GM19043 (cell line): ENCODE results near the gene PHTF1.

Source experiments
- ATAC-seq: cut with Tn5 transposase; IDR thresholded peaks from one replicate; pipeline ENCODE4 v1.9.1; 2021; ENCODE audit warnings: low read depth; ENCODE audit not compliant: unreplicated experiment

PHTF1 gene

DNA sequence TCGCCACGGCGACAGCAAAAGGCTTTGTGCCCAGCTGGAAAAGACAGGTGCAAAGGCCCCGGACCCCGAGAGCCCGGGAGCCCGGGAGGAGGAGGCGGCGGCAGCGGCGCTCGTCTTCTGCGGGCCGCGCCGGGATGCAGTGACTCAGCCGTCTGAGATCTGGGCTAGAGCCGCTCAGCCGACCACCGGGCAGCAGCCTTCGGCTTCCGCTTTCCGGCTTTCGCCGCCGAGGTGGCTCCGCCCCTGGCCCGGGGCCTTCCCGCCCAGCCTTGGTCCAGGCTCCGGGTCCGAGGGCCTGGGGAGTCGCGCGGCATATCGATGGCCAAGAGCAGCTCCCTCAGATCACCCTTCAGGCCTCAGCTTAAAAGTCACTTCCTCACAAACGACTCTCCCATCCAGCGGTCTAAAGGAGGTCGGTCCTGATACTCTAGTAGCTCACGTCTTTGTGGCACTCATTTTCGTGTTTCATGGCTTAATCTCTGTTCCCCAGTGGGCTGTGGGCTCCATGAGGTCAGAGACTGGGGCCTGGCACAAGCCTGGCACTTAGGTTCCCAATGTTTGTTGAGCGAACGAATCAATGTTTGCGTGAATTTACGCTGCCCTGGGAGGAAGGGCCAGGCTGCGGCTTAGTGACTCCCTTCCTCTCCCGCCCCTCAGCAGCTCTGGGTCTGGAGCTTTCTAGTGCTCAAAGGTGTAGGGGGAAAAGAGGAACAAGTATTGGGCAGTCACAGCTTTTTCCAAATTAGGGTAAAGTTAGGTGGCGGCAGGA, at the start of gene PHTF1:
Gene PHTF1, minus strand, starts transcription at position 154 of the 769 bp plus-strand sequence. CDS start 783 bp downstream, outside the sequence.
- peak; percentile 70 for ATAC-seq

DNA sequence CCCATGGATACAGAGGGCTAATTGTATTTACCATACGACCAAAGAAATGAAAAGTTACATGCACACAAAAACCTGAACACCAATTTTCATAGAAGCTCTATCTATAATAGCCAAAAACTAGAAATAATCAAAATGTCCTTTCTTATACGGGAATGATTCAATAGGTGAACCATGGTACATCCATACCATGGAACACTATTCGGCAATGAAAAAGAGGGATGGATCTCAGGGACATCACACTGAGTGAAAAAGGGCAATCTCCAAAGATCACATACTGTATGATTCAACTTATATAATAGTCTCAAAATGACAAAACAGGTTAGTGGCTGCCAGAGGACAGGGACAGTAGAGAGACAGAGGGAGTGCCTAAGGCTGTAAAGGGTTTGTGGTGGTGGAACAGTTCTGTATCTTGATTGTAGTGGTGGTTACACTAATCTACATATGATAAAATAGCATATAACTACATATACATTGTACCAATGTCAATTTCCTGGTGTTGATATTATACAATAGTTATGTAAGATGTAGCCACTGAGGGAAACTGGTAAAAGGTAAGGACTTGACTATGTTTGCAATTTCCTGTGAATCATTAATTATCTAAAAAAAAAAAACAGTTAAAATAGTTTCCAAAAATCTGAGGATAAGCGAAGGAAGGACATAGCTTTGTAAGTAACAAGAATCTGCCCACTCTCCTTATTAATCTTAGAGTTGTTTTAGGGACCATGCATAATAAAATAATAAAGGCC, 49.3 kb upstream of the PHTF1 start:
- ATAC-seq = no peak

DNA sequence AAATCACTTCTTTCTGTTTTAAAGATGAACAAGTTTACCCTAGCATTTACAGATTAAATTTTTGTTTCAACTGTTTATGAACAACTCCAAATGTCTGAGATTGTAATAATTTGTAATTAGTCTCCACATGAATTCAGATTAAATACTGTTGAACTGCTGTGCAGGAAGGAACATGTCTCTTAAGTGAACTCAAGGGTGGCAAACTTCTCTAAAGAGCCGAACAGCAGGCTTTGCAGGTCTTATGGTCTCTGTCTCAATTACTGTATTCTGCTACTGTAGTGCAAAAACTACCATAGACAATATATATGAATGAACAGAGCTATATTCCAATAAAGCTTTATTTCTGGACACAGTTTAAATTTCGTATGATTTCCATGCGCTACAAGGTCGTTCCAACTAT, 46.4 kb upstream of the PHTF1 start:
- ATAC-seq = no peak

DNA sequence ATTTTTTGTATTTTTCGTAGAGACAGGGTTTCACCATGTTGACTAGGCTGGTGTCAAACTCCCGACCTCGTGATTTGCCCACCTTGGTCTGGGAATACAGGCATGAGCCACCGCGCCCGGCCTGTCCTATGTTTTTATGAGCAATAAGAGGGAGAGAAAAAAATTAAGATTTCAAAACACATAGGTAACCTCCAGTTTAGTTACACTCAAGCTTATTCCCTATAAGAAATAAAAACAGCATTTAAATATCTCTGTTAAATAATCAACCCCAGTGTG, 45.9 kb upstream of the PHTF1 start:
- ATAC-seq = no peak

DNA sequence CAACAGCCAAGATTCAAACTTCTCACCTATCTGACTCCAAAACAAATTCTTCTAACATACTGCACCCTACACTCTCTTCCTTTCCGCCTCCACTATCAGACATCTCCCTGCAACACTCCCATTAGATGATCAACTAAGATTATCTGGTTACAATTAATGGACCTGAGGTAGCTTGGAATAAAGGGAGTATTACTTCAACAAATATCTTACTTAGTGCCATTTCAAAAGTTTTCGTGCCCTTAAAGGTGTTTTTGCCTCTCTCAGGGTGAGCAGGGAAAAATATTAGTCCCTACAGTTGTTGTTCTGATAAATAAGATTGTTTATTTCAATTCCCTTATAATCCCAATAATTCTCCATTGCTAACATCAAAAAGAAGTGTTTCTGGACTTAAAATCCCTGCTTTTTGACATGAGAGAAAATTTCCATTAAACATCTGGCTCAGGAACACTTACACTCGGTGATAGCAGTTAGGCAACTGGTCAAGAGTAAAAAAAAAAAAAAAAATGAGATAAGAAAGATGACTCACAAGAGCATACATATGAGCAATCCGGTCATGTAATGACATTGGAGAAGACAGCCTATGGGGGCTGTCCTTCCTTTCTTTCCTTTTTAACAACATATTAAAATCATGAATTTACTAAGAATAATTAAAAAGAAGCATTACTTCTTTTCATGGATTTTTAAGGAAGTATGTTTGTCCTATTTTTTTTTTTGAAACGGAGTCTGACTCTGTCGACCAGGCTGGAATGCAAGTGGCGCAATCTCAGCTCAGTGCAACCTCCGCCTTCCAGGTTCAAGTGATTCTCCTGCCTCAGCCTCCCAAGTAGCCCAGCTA, 45.4 kb upstream of the PHTF1 start:
- ATAC-seq = no peak

DNA sequence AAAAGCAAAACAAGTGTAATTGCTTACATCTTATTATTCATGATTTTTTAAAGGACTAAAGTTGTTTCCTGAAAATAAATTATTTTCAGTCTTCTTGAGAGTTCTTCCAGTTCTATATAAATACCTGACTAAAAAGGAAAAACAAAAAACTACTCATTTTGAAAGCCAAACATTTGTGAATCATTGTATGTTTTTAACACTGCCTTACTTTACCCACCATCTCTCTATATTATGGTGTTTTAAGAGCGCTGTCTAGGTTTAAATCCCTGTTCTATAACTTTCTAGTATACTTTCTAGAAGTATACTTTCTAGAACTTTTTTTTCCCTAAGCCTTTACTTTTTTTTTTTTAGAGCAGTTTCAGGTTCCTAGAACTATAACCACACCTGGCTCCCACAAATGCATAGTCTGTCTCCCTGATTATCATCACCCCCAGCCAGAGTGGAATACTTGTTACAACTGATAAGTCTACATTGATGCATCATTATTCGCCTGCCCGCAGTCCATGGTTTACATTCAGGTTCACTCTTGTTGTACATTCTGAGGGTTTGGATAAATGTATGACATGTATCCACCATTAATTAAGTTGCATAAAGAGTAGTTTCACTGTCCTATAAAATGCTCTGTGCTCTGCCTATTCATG, 43.2 kb upstream of the PHTF1 start:
- ATAC-seq = no peak

DNA sequence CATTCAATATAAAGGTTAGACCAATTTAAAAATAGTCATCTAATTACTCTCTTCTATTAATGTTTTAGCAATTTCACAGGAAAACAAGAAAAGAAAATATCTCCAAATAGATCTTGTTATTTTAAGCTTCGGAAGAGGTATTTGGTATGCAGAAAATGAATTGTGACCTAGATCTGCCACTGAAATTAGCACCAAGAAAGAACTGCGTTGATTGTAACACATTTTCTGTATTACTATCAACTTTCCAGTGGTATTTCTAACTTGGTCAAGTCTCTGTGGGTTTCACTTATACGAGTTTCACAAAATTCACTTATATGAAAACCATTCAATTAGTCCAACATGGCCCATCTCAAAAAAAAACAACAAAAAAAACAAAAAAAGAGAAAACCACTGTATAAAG, 41.2 kb upstream of the PHTF1 start:
- no peak for ATAC-seq

DNA sequence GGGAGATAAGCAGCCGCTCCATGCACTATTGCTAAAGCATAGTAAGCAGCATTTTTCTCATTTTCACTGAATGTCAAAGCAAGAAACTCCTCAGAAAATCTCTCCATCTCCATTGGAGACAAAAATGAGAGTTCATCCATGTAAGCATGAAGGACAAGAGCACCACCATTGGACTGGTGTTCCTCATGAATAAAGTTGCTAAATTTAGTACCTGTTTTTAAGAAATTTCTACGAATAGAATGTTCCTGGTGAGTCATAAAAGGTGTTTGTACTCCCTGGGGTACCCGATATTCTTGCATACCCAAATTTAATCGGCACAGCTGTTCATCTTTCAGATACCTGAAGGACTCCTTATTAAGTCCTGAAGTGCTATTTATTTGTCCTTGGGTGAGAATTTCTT, 38.2 kb upstream of the PHTF1 start:
- no peak for ATAC-seq

DNA sequence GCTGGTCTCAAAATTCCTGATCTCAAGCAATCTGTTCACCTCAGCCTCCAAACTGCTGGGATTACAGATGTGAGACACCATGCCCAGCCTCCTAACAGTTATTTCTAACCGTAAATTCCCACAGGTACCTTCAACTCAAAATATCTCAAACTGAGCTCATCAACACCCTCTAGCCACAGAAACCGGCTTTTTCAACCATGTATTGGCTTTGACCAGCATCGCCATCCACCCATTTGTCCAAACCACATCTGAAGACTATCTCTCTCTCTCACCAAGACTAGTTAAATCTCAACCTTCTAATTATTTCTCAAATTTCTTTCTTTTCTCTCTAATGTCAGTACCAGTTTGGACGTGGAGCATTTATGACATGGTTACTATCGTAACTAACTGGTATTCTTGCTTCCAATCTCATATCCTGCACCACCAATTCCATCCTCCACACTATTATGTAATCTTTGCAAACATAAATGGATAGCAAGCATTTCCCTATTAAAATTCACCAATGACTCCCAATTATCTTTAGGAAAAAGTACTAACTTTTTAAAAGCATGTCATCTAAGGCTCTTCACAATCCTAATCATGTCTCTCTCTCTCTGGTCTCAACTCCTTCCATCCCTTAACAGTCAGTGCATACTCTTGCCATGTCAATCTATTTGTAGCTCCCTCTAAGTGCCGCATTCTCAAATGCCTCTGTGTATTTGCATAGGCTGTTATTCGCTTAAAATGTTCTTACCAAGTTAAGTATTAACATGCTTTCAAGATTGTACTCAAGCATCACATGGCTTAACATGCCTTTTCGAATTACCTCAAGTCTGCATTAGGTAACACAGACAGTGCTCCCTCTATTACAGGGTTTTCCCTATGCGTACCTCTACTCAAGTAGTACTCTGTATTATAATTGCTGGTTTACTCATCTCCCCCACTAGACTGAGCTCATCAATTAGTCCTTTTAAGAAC, 34.9 kb upstream of the PHTF1 start:
- ATAC-seq = peak; percentile 83

DNA sequence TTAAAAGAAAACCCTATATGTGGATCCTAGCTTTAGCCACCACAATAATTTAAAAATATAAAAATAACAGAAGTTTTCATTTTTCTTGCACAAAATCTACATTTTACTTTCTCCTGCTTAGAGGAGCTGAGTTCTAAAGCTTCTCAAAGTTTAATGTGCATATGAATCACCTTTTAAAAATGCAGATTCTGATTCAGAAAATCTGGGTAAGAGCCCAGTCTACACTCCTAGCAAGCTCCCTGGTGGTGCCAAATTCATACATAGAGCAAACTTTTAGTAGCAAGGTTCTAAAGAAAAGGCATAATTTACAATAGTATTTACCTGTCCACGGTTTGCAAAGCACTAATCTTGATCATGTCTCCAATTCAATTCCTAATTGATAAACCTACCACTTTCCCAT, 33.7 kb upstream of the PHTF1 start:
- no peak for ATAC-seq

DNA sequence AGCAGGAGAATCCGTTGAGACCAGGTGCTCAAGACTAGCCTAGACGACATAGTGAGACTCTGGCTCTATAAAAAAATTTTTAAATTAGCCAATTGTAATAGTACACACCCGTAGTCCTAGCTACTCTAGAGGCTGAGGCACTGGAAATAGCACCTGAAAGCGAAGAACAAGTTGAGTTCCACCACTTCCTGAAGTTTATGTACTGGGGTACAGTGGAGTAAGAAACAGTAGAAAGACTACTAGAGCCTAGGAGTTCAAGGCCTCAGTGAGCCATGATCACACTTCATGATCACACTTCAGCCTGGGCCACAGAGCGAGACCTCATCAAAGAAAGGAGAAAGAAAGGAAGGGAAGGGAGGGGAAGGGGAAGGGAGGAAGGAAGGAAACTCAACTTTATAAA, 33.2 kb upstream of the PHTF1 start:
- no peak for ATAC-seq

DNA sequence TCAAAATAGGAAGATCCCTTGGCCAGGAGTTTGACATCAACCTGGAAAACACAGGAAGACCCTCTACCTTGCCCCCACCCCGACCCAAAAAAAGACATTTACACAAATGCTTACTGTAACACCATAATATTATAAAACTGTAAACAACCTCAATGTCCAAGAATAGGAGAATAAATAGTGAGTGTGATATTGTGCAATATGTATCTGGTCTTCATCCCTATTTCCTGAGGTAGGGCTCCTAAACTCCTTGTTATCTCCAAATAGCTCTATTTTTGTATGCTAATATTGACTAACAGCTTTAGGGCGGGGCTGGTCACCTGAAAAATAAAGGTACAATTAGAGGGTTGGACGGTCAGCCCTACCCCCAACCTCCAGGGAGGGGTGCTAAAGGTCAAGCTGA, 29.5 kb upstream of the PHTF1 start:
- ATAC-seq = no peak

DNA sequence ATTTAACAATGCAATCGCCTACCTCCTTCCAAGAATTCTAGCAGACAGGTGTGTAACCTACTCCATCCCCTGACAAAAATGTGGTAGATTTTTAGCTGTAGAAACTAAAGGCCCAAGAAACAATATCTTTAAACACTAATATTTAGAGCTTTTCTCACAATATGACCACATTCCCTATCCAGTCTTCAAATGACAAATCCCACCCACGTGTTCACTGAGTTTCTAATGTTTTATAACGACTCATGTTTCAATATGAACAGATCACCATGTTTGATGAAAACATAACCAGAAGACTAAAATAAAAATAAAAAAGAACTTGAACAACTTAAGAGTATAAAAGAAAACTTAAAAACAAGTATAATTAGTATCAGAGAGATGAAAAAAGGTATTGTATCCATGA, 28.4 kb upstream of the PHTF1 start:
- no peak for ATAC-seq

DNA sequence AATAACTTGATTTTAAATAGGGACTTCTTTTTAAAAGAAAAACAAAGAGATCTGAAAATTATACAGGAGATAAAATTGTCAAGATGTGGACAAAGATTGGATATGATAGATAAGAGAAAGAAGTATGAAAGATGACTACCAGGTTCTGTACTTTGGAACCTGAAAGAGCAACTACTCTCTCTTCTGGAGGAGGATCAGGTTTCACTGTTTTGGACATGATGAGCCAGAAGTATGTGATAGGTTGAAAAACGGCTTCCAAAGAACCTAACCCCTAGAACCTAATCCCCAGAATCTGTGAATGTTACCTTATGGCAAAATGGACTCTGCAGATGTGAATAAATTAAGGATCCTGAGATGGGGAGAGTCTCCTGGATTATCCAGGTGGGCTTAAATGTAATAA, 26.8 kb upstream of the PHTF1 start:
- no peak for ATAC-seq

DNA sequence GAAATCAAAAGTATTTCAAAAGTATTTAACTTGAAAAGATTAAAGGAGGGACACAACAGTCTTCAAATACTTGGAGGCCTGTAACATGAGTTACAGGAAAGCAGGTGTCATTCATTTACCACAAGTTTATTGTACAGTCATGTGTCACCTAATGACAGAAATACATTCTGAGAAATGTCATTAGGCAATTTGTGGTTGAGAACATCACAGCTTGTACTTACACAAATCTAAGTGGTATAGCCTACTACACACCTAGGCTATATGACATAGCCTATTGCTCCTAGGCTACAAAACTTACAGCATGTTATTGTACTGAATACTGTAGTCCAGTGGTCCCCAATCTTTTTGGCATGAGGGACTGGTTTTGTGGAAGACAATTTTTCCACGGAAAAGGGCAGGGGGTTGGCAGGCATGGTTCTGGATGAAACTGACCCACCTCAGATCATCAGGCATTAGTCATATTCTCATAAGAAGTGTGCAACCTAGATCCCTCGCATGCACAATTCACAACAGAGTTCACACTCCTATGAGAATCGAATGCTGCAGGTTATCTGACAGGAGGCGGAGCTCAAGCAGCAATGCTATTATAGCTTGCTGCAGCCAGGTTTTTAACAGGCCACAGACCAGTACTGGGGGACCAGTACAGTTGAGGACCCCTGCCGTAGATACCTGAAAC, 25.0 kb upstream of the PHTF1 start:
- peak; percentile 58 for ATAC-seq

DNA sequence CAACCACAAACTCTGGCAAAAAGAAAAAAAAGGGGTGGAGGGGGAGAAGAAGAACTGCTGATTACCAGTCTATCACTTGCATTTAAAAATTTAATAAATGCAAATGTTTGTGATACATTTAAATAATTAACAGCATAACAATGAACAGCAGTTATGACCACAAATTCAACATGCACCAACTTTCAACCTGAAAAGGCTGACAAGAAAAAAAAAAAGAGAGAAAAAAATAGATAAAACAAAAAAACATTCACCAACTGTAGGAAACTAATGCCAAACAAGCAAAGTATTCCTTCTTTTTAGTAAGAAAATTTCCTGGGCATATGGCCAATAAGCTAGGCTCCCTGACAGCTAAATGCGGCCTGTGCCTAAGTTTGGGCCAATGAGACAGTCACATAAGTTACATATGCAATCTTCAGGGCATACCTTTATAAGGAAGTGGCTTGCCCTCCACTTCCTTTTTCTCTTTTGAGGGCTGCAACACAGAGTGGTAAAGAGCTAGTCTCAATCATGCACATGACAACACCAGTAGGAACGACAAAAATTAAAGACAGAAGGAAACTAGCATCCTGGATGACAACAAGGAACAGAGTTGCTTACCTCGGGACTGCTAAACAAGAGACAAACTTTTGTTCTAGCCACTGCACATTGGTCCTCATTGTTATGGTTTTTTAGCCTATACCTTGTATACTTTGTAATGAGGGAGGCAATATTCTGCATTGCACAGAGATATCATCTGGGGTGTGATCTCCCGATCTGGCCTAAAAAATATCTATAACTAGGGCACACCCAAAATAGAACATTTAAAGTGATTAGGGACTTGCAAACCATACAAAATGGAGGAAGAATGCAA, 24.2 kb upstream of the PHTF1 start:
- peak; percentile 70 for ATAC-seq

DNA sequence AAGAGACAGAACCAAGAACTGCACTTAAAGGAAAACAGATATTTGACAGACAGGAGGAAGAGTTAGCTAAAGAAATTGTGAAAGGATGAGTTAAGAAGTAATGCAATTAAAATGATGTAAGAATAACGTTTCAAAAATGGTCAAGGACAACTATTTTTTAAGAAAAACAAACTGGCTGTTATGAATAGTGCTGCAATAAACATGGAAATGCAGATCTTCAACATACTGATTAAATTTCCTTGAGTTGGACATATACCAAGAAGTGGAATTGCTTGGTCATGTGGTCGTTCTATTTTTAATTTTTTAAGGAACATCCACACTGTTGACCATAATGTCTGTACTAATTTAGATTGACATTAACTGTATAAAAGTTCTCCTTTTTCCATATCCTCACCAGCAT, 23.1 kb upstream of the PHTF1 start:
- ATAC-seq = no peak

DNA sequence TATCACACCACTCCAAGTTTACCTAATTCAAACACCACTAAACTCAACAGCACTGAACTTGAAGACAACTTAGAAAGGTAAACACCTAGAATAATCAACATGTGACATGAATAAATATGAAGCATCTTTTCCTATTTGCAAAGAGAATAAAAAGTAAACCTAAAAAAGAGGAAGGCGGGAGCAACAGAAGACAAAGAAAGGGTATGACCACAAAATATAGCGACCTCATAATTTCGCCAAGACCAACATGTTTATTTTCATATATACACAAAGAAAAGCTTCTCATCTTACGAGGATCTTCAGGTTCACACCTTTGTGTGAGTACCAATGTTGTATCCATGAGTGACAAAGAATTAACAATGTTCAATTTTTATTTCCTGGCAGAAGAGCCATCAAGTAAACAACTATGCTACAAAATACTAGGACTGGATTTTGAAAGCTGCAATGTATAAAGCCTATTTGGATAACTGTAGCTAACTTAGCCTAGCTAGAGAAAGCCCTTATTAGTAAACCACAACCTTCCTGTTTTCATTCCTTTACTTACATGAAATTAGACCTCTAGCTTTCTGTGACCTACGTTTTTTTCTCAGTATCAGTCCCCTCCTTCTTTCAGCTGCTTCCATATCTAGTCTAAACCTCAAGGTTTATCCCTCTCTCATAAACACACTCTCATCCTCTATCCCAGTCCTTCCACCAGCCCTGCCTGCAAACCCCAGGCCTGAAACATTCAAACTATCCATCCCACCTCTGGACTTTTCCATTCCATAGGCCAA, 21.3 kb upstream of the PHTF1 start:
- peak; percentile 49 for ATAC-seq
